GM12865 (cell line): ENCODE data around the gene COL18A1.
"Not testable (repeated sequence)": the region's sequence is repeated elsewhere in the genome, so short reads cannot be mapped to it uniquely, and the experiment has no call there.

ENCODE experiments used
- DNase-seq: peaks from one replicate; pipeline ENCODE4 v3.0.0; 2010; ENCODE audit warnings: low read depth
- H3K4me3 ChIP-seq: 2 replicates; pipeline ENCODE4 v1.5.1; 2011; ENCODE audit warnings: mild to moderate bottlenecking, low read depth, low read length, control low read depth
- TF ChIP-seq, protein P1 (sequence below): IDR thresholded peaks from 2 replicates; pipeline ENCODE4 v1.5.1; 2011; ENCODE audit warnings: low read length, control low read depth, low read depth, inconsistent platforms; ENCODE audit not compliant: insufficient read depth; ENCODE audit errors: missing control alignments

Gene COL18A1

DNA sequence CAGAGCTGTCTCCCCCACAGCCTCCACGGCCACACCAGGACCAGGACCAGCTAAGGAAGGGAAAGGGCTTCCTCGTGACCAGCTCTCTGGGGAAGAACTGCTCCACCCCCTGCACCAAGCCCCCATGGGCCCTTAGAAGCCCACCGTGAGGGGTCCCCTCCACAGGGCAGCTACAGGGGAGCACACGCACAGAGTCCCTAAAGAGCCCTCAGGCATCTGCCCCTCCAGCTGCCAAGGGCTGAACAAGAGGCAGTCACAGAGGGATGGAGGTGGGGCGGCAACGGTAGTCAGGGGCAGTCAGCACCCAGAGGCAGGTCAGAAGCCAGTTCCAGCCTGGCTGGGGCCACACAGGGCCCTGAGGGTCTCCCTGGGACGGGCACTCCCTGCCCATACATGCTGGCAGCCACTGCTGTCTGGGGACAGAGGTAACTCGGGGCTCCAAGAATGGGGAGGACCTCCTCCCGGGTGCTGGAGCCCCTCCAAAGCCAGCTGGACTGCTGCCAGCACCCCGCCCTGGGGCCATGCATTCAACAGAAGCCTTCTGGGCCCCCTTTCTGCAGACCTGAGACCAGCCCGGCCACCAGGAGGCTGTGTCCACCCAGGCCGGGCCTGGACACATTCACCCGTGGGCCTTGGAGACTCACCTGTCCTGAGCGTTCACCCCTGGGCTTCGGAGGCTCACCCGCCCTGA lies 118.6 kb downstream of the COL18A1 start:
- no peak for DNase-seq
- TF ChIP-seq, protein P1, sequence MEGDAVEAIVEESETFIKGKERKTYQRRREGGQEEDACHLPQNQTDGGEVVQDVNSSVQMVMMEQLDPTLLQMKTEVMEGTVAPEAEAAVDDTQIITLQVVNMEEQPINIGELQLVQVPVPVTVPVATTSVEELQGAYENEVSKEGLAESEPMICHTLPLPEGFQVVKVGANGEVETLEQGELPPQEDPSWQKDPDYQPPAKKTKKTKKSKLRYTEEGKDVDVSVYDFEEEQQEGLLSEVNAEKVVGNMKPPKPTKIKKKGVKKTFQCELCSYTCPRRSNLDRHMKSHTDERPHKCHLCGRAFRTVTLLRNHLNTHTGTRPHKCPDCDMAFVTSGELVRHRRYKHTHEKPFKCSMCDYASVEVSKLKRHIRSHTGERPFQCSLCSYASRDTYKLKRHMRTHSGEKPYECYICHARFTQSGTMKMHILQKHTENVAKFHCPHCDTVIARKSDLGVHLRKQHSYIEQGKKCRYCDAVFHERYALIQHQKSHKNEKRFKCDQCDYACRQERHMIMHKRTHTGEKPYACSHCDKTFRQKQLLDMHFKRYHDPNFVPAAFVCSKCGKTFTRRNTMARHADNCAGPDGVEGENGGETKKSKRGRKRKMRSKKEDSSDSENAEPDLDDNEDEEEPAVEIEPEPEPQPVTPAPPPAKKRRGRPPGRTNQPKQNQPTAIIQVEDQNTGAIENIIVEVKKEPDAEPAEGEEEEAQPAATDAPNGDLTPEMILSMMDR: no peak
- H3K4me3 ChIP-seq: no peak overlapping the region

DNA sequence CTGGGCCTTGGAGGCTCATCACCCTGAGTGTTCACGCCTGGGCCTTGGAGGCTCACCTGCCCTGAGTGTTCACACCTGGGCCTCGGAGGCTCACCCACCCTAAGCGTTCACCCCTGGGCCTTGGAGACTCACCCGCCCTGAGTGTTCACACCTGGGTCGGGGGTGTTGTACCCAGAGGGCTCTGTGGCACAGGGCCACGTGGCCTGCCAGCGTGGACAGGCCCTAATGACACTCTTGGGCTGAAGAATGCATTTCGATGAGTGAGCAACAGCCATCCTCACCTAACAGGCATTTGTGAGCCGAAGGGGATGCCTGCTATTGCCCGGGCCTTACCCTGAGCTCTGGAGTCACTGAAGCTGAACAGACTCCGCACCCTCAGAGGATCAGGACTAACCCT lies 119.8 kb downstream of the COL18A1 start:
- DNase-seq: no peak
- H3K4me3 ChIP-seq: no peak overlapping the region
- TF ChIP-seq, protein P1: no peak

GRCh38 chr21:45525153-45525909 lies 120.4 kb downstream of the COL18A1 start:
- H3K4me3 ChIP-seq: no peak overlapping the region
- TF ChIP-seq, protein P1: no peak
- DNase-seq: no peak

DNA sequence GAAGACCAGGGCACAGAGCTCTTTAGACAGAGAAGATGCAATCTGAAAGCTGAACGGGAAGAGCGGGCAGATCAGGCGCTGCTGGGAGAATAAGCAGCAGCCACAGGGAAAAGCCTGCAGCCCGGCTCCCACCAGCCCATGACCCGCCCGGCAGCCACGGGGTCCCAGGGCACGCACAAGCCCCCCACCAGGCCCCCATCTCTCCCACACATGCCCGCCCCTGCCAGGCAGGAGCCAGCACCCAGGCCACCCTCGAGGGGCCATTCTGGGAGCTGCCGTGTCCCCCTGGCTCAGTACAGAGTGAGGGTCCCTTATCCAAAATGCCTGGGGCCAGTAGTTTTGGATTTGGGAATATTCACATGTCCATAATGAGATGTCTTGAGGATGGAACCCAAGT lies 120.9 kb downstream of the COL18A1 start:
- TF ChIP-seq, protein P1: no peak
- DNase-seq: no peak
- H3K4me3 ChIP-seq: no peak overlapping the region

GRCh38 chr21:45527151-45527999 lies 122.4 kb downstream of the COL18A1 start:
- not testable (repeated sequence) for H3K4me3 ChIP-seq, DNase-seq

GRCh38 chr21:45528028-45528705 lies 123.2 kb downstream of the COL18A1 start:
- TF ChIP-seq, protein P1: no peak
- no peak for DNase-seq
- H3K4me3 ChIP-seq: no peak overlapping the region
